ENCODE results near the gene ZNF205. TPM values are rescaled to one million over a fixed set of nuclear protein-coding genes. Genes with fewer than 3 reads are reported as not detected.

The ZNF205 gene
- total RNA-seq, 2 experiments from 2014 or later = 0.21 to 0.32 TPM

- POLR2A ChIA-PET = interaction anchor here (0.6 to 2.8 kb wide), 7 partner anchors 9 to 127 kb away, joined by 3 to 16 read pairs (median 4); partner anchors contain the start of gene ZNF213
- Mint-ChIP-seq H3K27me3 (peaks cover 2% of the 10 kb centered on the region), H3K27ac (peak overlapping the region; percentile 89), H3K4me1 (peaks cover 22% of the 10 kb centered on the region), H3K9me3 (ENCODE audit: low read depth) (peaks cover 2% of the 10 kb centered on the region), H3K36me3 (ENCODE audit: low read depth) (peaks cover 3% of the 10 kb centered on the region), H3K4me3 (peak overlapping the region; percentile 79)
- peak; percentile 79 for DNase-seq
- intact Hi-C loops (cut with DNase I, micrococcal nuclease) = loop anchor here (1.0 to 5.0 kb wide), 19 partner anchors 9 to 353 kb away; partner anchors contain the start of genes CLUAP1 (in 1 of the 2), OR1F1 (in 1 of the 2), THOC6 (in 1 of the 2) and ZNF174 (in 1 of the 2)
- peak; percentile 7 for ATAC-seq
- CTCF ChIA-PET = interaction anchor here (0.5 to 2.9 kb wide), 25 partner anchors 9 to 351 kb away, joined by 3 to 27 read pairs (median 5); partner anchors contain the start of genes IL32, OR1F1, ZNF174 and ZNF213
These were observed 37.4 kb downstream of the ZNF205 start for GRCh38 chr16:3149630-3150345.

- peak overlapping the region; percentile 79 for H3K4me3 Mint-ChIP-seq
- ChIA-PET CTCF (interaction anchor here (0.5 to 2.5 kb wide), 26 partner anchors 9 to 350 kb away, joined by 3 to 27 read pairs (median 4); partner anchors contain the start of genes IL32, OR1F1, ZNF174 and ZNF213), POLR2A (interaction anchor here (0.6 to 2.8 kb wide), 6 partner anchors 8 to 128 kb away, joined by 3 to 16 read pairs (median 4); partner anchors contain the start of gene ZNF213)
- intact Hi-C loops (cut with DNase I, micrococcal nuclease) = loop anchor here (1.0 to 5.0 kb wide), 19 partner anchors 8 to 352 kb away; partner anchors contain the start of genes CLUAP1 (in 1 of the 2), OR1F1 (in 1 of the 2), THOC6 (in 1 of the 2) and ZNF174 (in 1 of the 2)
- peaks cover 3% of the 10 kb centered on the region for H3K36me3 Mint-ChIP-seq (ENCODE audit: low read depth)
- ATAC-seq (peak; percentile 85), DNase-seq (peak; percentile 99)
- H3K27me3 Mint-ChIP-seq = peaks cover 2% of the 10 kb centered on the region
- peaks cover 22% of the 10 kb centered on the region for H3K4me1 Mint-ChIP-seq
- H3K27ac Mint-ChIP-seq = peak overlapping the region; percentile 89
- peaks cover 2% of the 10 kb centered on the region for H3K9me3 Mint-ChIP-seq (ENCODE audit: low read depth)
These were observed 38.2 kb downstream of the ZNF205 start for GRCh38 chr16:3150346-3151218.

GRCh38 chr16:3152027-3152276 is 39.6 kb downstream of the ZNF205 start:
- Mint-ChIP-seq H3K9me3 (ENCODE audit: low read depth) (peaks cover 2% of the 10 kb centered on the region), H3K4me3 (peak overlapping the region; percentile 79), H3K36me3 (ENCODE audit: low read depth) (peaks cover 3% of the 10 kb centered on the region), H3K27me3 (peaks cover 2% of the 10 kb centered on the region), H3K4me1 (peaks cover 22% of the 10 kb centered on the region), H3K27ac (peak overlapping the region; percentile 89)
- POLR2A ChIA-PET = no interaction called here
- intact Hi-C loops (cut with DNase I, micrococcal nuclease) = loop anchor here (2.0 to 5.0 kb wide), 2 partner anchors 37 to 350 kb away; partner anchors contain the start of genes CLUAP1 (in 1 of the 2) and OR1F1 (in 1 of the 2)
- CTCF ChIA-PET = interaction anchor here (1.1 to 2.0 kb wide), 3 partner anchors 20 to 92 kb away, joined by 3 to 11 read pairs (median 4); no protein-coding TSS in a partner anchor
- ATAC-seq = no peak
- DNase-seq = peak; percentile 59

GRCh38 chr16:3152277-3152990 is 40.0 kb downstream of the ZNF205 start:
- H3K36me3 Mint-ChIP-seq (ENCODE audit: low read depth) = peaks cover 3% of the 10 kb centered on the region
- H3K9me3 Mint-ChIP-seq (ENCODE audit: low read depth) = peaks cover 2% of the 10 kb centered on the region
- H3K4me1 Mint-ChIP-seq = peaks cover 22% of the 10 kb centered on the region
- peaks cover 3% of the 10 kb centered on the region for H3K27me3 Mint-ChIP-seq
- peak overlapping the region; percentile 79 for H3K4me3 Mint-ChIP-seq
- intact Hi-C loops (cut with DNase I, micrococcal nuclease) = loop anchor here (2.0 to 5.0 kb wide), 2 partner anchors 36 to 350 kb away; partner anchors contain the start of genes CLUAP1 (in 1 of the 2) and OR1F1 (in 1 of the 2)
- peak; percentile 93 for DNase-seq
- CTCF ChIA-PET = interaction anchor here (0.8 to 1.3 kb wide), 3 partner anchors 19 to 93 kb away, joined by 3 to 4 read pairs (median 3); no protein-coding TSS in a partner anchor
- peak overlapping the region; percentile 89 for H3K27ac Mint-ChIP-seq
- ATAC-seq = peak; percentile 17
- POLR2A ChIA-PET = no interaction called here

GRCh38 chr16:3152991-3153368 is 40.6 kb downstream of the ZNF205 start:
- ATAC-seq = no peak
- ChIA-PET CTCF (interaction anchor here (0.8 to 1.1 kb wide), 2 partner anchors 19 to 31 kb away, joined by 3 read pairs; no protein-coding TSS in a partner anchor), POLR2A (no interaction called here)
- intact Hi-C loops (cut with DNase I, micrococcal nuclease) = loop anchor here (2.0 to 5.0 kb wide), 2 partner anchors 36 to 349 kb away; partner anchors contain the start of genes CLUAP1 (in 1 of the 2) and OR1F1 (in 1 of the 2)
- DNase-seq = no peak
- Mint-ChIP-seq H3K4me1 (peaks cover 26% of the 10 kb centered on the region), H3K36me3 (ENCODE audit: low read depth) (peaks cover 3% of the 10 kb centered on the region), H3K4me3 (peak overlapping the region; percentile 79), H3K27ac (peak overlapping the region; percentile 89), H3K9me3 (ENCODE audit: low read depth) (peaks cover 2% of the 10 kb centered on the region), H3K27me3 (peaks cover 8% of the 10 kb centered on the region)

- H3K4me1 Mint-ChIP-seq = peaks cover 34% of the 10 kb centered on the region
These were observed 42.8 kb downstream of the ZNF205 start for GRCh38 chr16:3155181-3155580.

GRCh38 chr16:3155972-3156371 is 43.6 kb downstream of the ZNF205 start:
- peaks cover 2% of the 10 kb centered on the region for H3K9me3 Mint-ChIP-seq (ENCODE audit: low read depth)
- peaks cover 8% of the 10 kb centered on the region for H3K27me3 Mint-ChIP-seq
- ChIA-PET CTCF (interaction anchor here (0.8 kb wide), 1 partner anchor 24 kb away, joined by 4 read pairs; no protein-coding TSS in a partner anchor), POLR2A (no interaction called here)
- peaks cover 5% of the 10 kb centered on the region for H3K36me3 Mint-ChIP-seq (ENCODE audit: low read depth)
- H3K4me3 Mint-ChIP-seq = no peak overlapping the region
- ATAC-seq (no peak), DNase-seq (no peak)
- H3K27ac Mint-ChIP-seq = no peak overlapping the region
- H3K4me1 Mint-ChIP-seq = peaks cover 31% of the 10 kb centered on the region
- intact Hi-C loops (cut with DNase I, micrococcal nuclease) = no loop called here

More at GRCh38 chr16:3155181-3155580, 42.8 kb downstream of the ZNF205 start:
- DNase-seq = no peak
- ChIA-PET POLR2A (no interaction called here), CTCF (interaction anchor here (0.8 to 0.9 kb wide), 2 partner anchors 23 to 34 kb away, joined by 3 to 4 read pairs; no protein-coding TSS in a partner anchor)
- H3K27ac Mint-ChIP-seq = no peak overlapping the region
- intact Hi-C loops (cut with DNase I, micrococcal nuclease) = no loop called here
- ATAC-seq = no peak
- peaks cover 8% of the 10 kb centered on the region for H3K27me3 Mint-ChIP-seq
- H3K9me3 Mint-ChIP-seq (ENCODE audit: low read depth) = peaks cover 2% of the 10 kb centered on the region
- no peak overlapping the region for H3K4me3 Mint-ChIP-seq
- peaks cover 5% of the 10 kb centered on the region for H3K36me3 Mint-ChIP-seq (ENCODE audit: low read depth)

GRCh38 chr16:3157229-3158025 is 45.0 kb downstream of the ZNF205 start:
- Mint-ChIP-seq H3K27me3 (peaks cover 8% of the 10 kb centered on the region), H3K4me3 (peak overlapping the region; percentile 87), H3K36me3 (ENCODE audit: low read depth) (peaks cover 5% of the 10 kb centered on the region), H3K9me3 (ENCODE audit: low read depth) (peaks cover 2% of the 10 kb centered on the region), H3K27ac (peak overlapping the region; percentile 63), H3K4me1 (peaks cover 25% of the 10 kb centered on the region)
- peak; percentile 77 for DNase-seq
- ATAC-seq = no peak
- POLR2A ChIA-PET = interaction anchor here (1.0 kb wide), 1 partner anchor 80 kb away, joined by 3 read pairs; no protein-coding TSS in a partner anchor
- CTCF ChIA-PET = interaction anchor here (0.6 to 1.1 kb wide), 3 partner anchors 14 to 129 kb away, joined by 3 to 4 read pairs (median 3); no protein-coding TSS in a partner anchor
- intact Hi-C loops (cut with DNase I, micrococcal nuclease) = loop anchor here (1.0 kb wide), 1 partner anchor 7 kb away; no protein-coding TSS in a partner anchor

GRCh38 chr16:3158026-3158509 is 45.7 kb downstream of the ZNF205 start:
- ChIA-PET CTCF (interaction anchor here (0.5 to 1.1 kb wide), 5 partner anchors 14 to 130 kb away, joined by 3 to 6 read pairs (median 4); no protein-coding TSS in a partner anchor), POLR2A (interaction anchor here (0.9 to 1.5 kb wide), 3 partner anchors 23 to 100 kb away, joined by 3 to 10 read pairs (median 3); partner anchors contain the start of gene ZNF213)
- ATAC-seq (peak; percentile 9), DNase-seq (peak; percentile 34)
- Mint-ChIP-seq H3K4me3 (peak overlapping the region; percentile 87), H3K4me1 (peaks cover 20% of the 10 kb centered on the region), H3K27ac (peak overlapping the region; percentile 63), H3K9me3 (ENCODE audit: low read depth) (peaks cover 2% of the 10 kb centered on the region), H3K36me3 (ENCODE audit: low read depth) (peaks cover 2% of the 10 kb centered on the region), H3K27me3 (peaks cover 7% of the 10 kb centered on the region)
- intact Hi-C loops (cut with DNase I, micrococcal nuclease) = loop anchor here (1.0 kb wide), 1 partner anchor 8 kb away; no protein-coding TSS in a partner anchor

Measured in activated CD4-positive, alpha-beta T cell treated with anti-CD3 and anti-CD28 coated beads for 36 hours (primary cell).